Mucosa of gallbladder (tissue), 1 donor: ENCODE measurements around the gene RAB8A. TPM values are rescaled to one million over a fixed set of nuclear protein-coding genes. Genes with fewer than 3 reads are reported as not detected.

ENCODE experiments used
- DNase-seq: peaks from one replicate; pipeline ENCODE4 v3.0.0-alpha.2; 2020; ENCODE audit warnings: low spot score
- total RNA-seq: library from RNA; stranded (reverse); gene quantifications from one replicate; pipeline ENCODE4 v1.2.1, GENCODE V29; 2021
- donor health status: DM: no; HTN: no; CAD: no.

The RAB8A gene
- total RNA-seq, 1 donor from 2014 or later, result 78.4 TPM

- DNase-seq, result no peak
These were observed 1.1 kb downstream of the RAB8A start for GRCh38 chr19:16112778-16113177.

- DNase-seq, result no peak
These were observed 2.0 kb downstream of the RAB8A start for GRCh38 chr19:16113727-16114126.

- no peak for DNase-seq
These were observed 3.8 kb downstream of the RAB8A start for GRCh38 chr19:16115301-16116039.

- DNase-seq, result no peak
These were observed 4.4 kb downstream of the RAB8A start for GRCh38 chr19:16116067-16116466.

- DNase-seq, result no peak
These were observed 5.9 kb downstream of the RAB8A start for GRCh38 chr19:16117594-16118033.

- DNase-seq, result no peak
These were observed 6.9 kb downstream of the RAB8A start for GRCh38 chr19:16118489-16119033.

- peak; percentile 34 for DNase-seq
These were observed 7.6 kb downstream of the RAB8A start for GRCh38 chr19:16119075-16119857.

GRCh38 chr19:16121141-16121540 lies 9.5 kb downstream of the RAB8A start:
- DNase-seq, result no peak

- DNase-seq, result no peak
These were observed 10.3 kb downstream of the RAB8A start for GRCh38 chr19:16121967-16122366.

GRCh38 chr19:16124953-16125352 lies 13.3 kb downstream of the RAB8A start:
- DNase-seq, result no peak

- no peak for DNase-seq
These were observed 14.2 kb downstream of the RAB8A start for GRCh38 chr19:16125737-16126495.

- DNase-seq, result no peak
These were observed 15.4 kb downstream of the RAB8A start for GRCh38 chr19:16127080-16127479.

GRCh38 chr19:16127776-16128371 lies 16.2 kb downstream of the RAB8A start:
- DNase-seq, result no peak

- no peak for DNase-seq
These were observed 20.0 kb downstream of the RAB8A start for GRCh38 chr19:16131648-16132047.

GRCh38 chr19:16133818-16134217 lies 22.1 kb downstream of the RAB8A start:
- no peak for DNase-seq

- no peak for DNase-seq
These were observed 22.8 kb downstream of the RAB8A start for GRCh38 chr19:16134510-16134909.

GRCh38 chr19:16135430-16136127 lies 23.9 kb downstream of the RAB8A start:
- no peak for DNase-seq

- DNase-seq, result no peak
These were observed 24.7 kb downstream of the RAB8A start for GRCh38 chr19:16136185-16136999.

- DNase-seq, result no peak
These were observed 28.1 kb downstream of the RAB8A start for GRCh38 chr19:16139752-16140151.

GRCh38 chr19:16141043-16141442 lies 29.4 kb downstream of the RAB8A start:
- no peak for DNase-seq
